Panc1 (cell line): ENCODE results near the gene SH2D5. TPM values are rescaled to one million over a fixed set of nuclear protein-coding genes. Genes with fewer than 3 reads are reported as not detected.

Experiments
- ATAC-seq: fragments of 200-7000 bp; cut with Tn5 transposase; 2 replicates; pipeline ENCODE4 v1.9.1; 2020; ENCODE audit warnings: mild to moderate bottlenecking, moderate library complexity
- BruUV-seq: library from RNA; stranded (reverse); fragments of 400-500 nt; replicated peaks from 2 replicates; lab custom pipeline; 2021; lab: Mats Ljungman, UMichigan
- CTCF ChIA-PET: fragments of 300-600 bp; sonication (Branson Sonifier 250); formaldehyde crosslinking; loops from one replicate; lab custom pipeline; 2022; ENCODE audit warnings: antibody characterized with exemption; lab: Charles Lee
- POLR2A ChIA-PET: fragments of 300-600 bp; sonication (Branson Sonifier 250); formaldehyde crosslinking; loops from one replicate; lab custom pipeline; 2022; ENCODE audit warnings: antibody characterized with exemption; lab: Charles Lee
- DNase-seq: peaks from one replicate; pipeline ENCODE4 v3.0.0-alpha.2; 2010; ENCODE audit warnings: low read depth, low spot score
- H3K27ac ChIP-seq: 2 replicates; pipeline ENCODE4 v1.5.1; 2011; ENCODE audit warnings: mild to moderate bottlenecking, low read length, inconsistent platforms
- H3K27me3 ChIP-seq: fragments of 200-500 bp; sonication (Bioruptor generic); 2 replicates; pipeline ENCODE4 v1.6.0; 2014; ENCODE audit warnings: low read length, inconsistent platforms; ENCODE audit not compliant: control insufficient read depth, insufficient read depth
- H3K36me3 ChIP-seq: fragments of 200-500 bp; sonication (Bioruptor generic); 2 replicates; pipeline ENCODE4 v1.5.1; 2014; ENCODE audit warnings: inconsistent platforms, mild to moderate bottlenecking, low read length, moderate library complexity; ENCODE audit not compliant: control insufficient read depth, insufficient read depth
- H3K4me1 ChIP-seq: 2 replicates; pipeline ENCODE4 v1.5.1; 2011; ENCODE audit warnings: inconsistent platforms, mild to moderate bottlenecking, low read length, moderate library complexity; ENCODE audit not compliant: control insufficient read depth, insufficient read depth
- H3K4me3 ChIP-seq, 2 experiments: 2 replicates each; pipeline ENCODE4 v1.5.1; 2011 to 2012; ENCODE audit warnings: low read depth in 2 of 2, low read length in 2 of 2, mild to moderate bottlenecking in 2 of 2, inconsistent platforms in 1 of 2, moderate library complexity in 1 of 2
- H3K9me3 ChIP-seq: fragments of 200-500 bp; sonication (Bioruptor generic); 2 replicates; pipeline ENCODE4 v1.5.1; 2014; ENCODE audit warnings: low read depth, mild to moderate bottlenecking, inconsistent platforms, low read length, moderate library complexity; ENCODE audit not compliant: control insufficient read depth, insufficient read depth
- POLR2AphosphoS5 ChIP-seq: IDR thresholded peaks from 2 replicates; pipeline ENCODE4 v1.6.1; 2012; ENCODE audit warnings: mild to moderate bottlenecking, low read depth, low read length, moderate library complexity
- REST ChIP-seq, 2 experiments: IDR thresholded peaks; 2 replicates each; pipeline ENCODE4 v1.6.1; 2011 to 2012; ENCODE audit warnings: low read depth in 2 of 2, control low read depth in 1 of 2, low read length in 1 of 2, mild to moderate bottlenecking in 1 of 2, moderate library complexity in 1 of 2; ENCODE audit not compliant: insufficient read depth in 1 of 2
- SIN3A ChIP-seq: IDR thresholded peaks from 2 replicates; pipeline ENCODE4 v1.6.1; 2012; ENCODE audit warnings: low read depth, mild to moderate bottlenecking, low read length, moderate library complexity, borderline replicate concordance; ENCODE audit not compliant: insufficient read depth
- TCF7L2 ChIP-seq: IDR thresholded peaks from 2 replicates; pipeline ENCODE4 v1.6.1; 2011; ENCODE audit warnings: mild to moderate bottlenecking, low read depth, low read length, inconsistent platforms
- in situ Hi-C: cut with HindIII; loops from 2 replicates; pipeline ENCODE4 v1.10.0; 2016; ENCODE audit warnings: low sequenced_read_pairs, low pct_unique_long_range_greater_than_20kb
- intact Hi-C: fragments of 100-400 bp; cut with micrococcal nuclease; formaldehyde crosslinking; loops from one replicate; pipeline ENCODE4 v1.10.0; 2022; ENCODE audit not compliant: unreplicated experiment
- total RNA-seq: library from RNA; stranded (reverse); gene quantifications from one replicate; pipeline ENCODE4 v1.2.1, GENCODE V29; 2021; ENCODE audit not compliant: unreplicated experiment
- TF ChIP-seq, protein P1 (sequence below): fragments of 450-650 bp; IDR thresholded peaks from 2 replicates; pipeline ENCODE4 v1.5.1; 2017; ENCODE audit warnings: mild to moderate bottlenecking

SH2D5 gene
- total RNA-seq, 1 experiment from 2014 or later: 23.3 TPM

DNA sequence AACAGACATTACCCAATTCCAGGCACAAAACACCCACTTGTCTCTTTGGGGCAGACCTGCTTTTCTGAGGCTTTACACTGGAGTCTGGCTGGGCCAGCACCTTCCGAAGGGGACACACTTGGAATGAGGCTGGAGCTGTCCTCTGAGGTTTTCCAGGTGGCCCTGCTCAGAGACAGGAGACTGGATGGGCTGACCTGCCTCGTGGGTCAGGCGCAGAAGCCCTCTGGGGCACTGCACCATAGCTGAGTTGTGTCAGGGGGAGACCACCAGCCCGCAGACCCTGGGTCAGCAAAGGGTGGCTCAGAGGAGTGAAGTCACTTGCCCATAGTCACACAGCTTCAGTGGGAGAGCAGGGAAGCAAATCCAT lies 1.8 kb downstream of the SH2D5 start:
- DNase-seq: no peak
- TF ChIP-seq POLR2AphosphoS5 (no peak), REST (IDR thresholded peaks at IDR 0.05; ENCODE audit: insufficient read depth in 1 of 2, low read depth in 2 of 2, low read length in 1 of 2) (no peak), TCF7L2 (no peak), SIN3A (no peak)
- TF ChIP-seq, protein P1, sequence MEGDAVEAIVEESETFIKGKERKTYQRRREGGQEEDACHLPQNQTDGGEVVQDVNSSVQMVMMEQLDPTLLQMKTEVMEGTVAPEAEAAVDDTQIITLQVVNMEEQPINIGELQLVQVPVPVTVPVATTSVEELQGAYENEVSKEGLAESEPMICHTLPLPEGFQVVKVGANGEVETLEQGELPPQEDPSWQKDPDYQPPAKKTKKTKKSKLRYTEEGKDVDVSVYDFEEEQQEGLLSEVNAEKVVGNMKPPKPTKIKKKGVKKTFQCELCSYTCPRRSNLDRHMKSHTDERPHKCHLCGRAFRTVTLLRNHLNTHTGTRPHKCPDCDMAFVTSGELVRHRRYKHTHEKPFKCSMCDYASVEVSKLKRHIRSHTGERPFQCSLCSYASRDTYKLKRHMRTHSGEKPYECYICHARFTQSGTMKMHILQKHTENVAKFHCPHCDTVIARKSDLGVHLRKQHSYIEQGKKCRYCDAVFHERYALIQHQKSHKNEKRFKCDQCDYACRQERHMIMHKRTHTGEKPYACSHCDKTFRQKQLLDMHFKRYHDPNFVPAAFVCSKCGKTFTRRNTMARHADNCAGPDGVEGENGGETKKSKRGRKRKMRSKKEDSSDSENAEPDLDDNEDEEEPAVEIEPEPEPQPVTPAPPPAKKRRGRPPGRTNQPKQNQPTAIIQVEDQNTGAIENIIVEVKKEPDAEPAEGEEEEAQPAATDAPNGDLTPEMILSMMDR: no peak
- no peaks in the 10 kb centered on the region for H3K9me3 ChIP-seq
- no TSS peak for BruUV-seq
- no peaks in the 10 kb centered on the region for H3K36me3 ChIP-seq
- CTCF ChIA-PET: interaction anchor here (1.0 kb wide), 1 partner anchor 34 kb away, joined by 3 read pairs; no protein-coding TSS in a partner anchor
- peaks cover 28% of the 10 kb centered on the region for H3K4me1 ChIP-seq
- peak overlapping the region; percentile 79 for H3K27ac ChIP-seq
- in situ Hi-C loops (no loop called here), intact Hi-C loops (no loop called here)
- POLR2A ChIA-PET: interaction anchor here (0.5 kb wide), 1 partner anchor 38 kb away, joined by 4 read pairs; no protein-coding TSS in a partner anchor
- no peaks in the 10 kb centered on the region for H3K27me3 ChIP-seq
- no peak for ATAC-seq
- H3K4me3 ChIP-seq: peak overlapping the region; percentile 59 to 64

- no peaks in the 10 kb centered on the region for H3K27me3 ChIP-seq
- DNase-seq (no peak), ATAC-seq (no peak)
- POLR2A ChIA-PET: interaction anchor here (0.5 kb wide), 1 partner anchor 38 kb away, joined by 4 read pairs; no protein-coding TSS in a partner anchor
- no peaks in the 10 kb centered on the region for H3K9me3 ChIP-seq
- H3K4me1 ChIP-seq: peaks cover 28% of the 10 kb centered on the region
- no TSS peak for BruUV-seq
- H3K4me3 ChIP-seq: peak overlapping the region in 1 of 2 experiments; percentile 64; a peak in 3 of 4 replicates
- intact Hi-C loops: no loop called here
- in situ Hi-C loops: no loop called here
- H3K27ac ChIP-seq: peak overlapping the region; percentile 79; the same call in 1 of the 2 replicates
- TF ChIP-seq, protein P1: no peak
- TF ChIP-seq POLR2AphosphoS5 (no peak), TCF7L2 (no peak), SIN3A (no peak), REST (IDR thresholded peaks at IDR 0.05; ENCODE audit: insufficient read depth in 1 of 2, low read depth in 2 of 2, low read length in 1 of 2) (no peak)
- no peaks in the 10 kb centered on the region for H3K36me3 ChIP-seq
- CTCF ChIA-PET: interaction anchor here (1.0 kb wide), 1 partner anchor 33 kb away, joined by 3 read pairs; no protein-coding TSS in a partner anchor
These were observed 2.4 kb downstream of the SH2D5 start for GRCh38 chr1:20729990-20730689.
